A549 (cell line): Measurements from ENCODE around the gene DNAJB14. TPM values are rescaled to one million over a fixed set of nuclear protein-coding genes. Genes with fewer than 3 reads are reported as not detected.

Experiments
- ATAC-seq, 2 experiments: fragments of 200-7000 bp in 1 of 2; fragments of >200 bp in 1 of 2; cut with Nextera tagmentation in 1 of 2; cut with Tn5 transposase in 1 of 2; 3 replicates each; pipeline versions ENCODE4 v1.8.0 to v1.9.1; 2018 to 2020; ENCODE audit warnings: mild to moderate bottlenecking in 1 of 2, moderate library complexity in 1 of 2
- CTCF ChIA-PET: fragments of 300-600 bp; sonication (Branson Sonifier 250); formaldehyde crosslinking; extraction: SDS; loops from one replicate; lab custom pipeline; 2021; ENCODE audit warnings: antibody characterized with exemption, inconsistent platforms; lab: Yijun Ruan, JAX
- POLR2A ChIA-PET: fragments of 350-600 bp; formaldehyde crosslinking; extraction: SDS; loops from one replicate; lab custom pipeline; 2021; ENCODE audit warnings: antibody characterized with exemption, inconsistent platforms; lab: Yijun Ruan, JAX
- DNase-seq, 2 experiments: peaks; one replicate each; pipeline versions ENCODE4 v3.0.0 to v3.0.0-alpha.2; 2011 to 2016; ENCODE audit warnings: low read depth in 1 of 2, low spot score in 1 of 2
- FAIRE-seq: peaks from 2 replicates; lab custom pipeline; 2011; peaks lifted over from hg19 to GRCh38; lab: Jason Lieb, UNC
- H3K27ac ChIP-seq, 2 experiments: fragments of >200 bp; sonication (Bioruptor Twin); formaldehyde crosslinking; 3 replicates each; pipeline ENCODE4 v1.5.1; 2016 to 2017
- H3K4me1 ChIP-seq: fragments of >200 bp; sonication (Bioruptor Twin); formaldehyde crosslinking; 3 replicates; pipeline ENCODE4 v1.6.1; 2016
- H3K4me2 ChIP-seq: fragments of >200 bp; sonication (Bioruptor Twin); formaldehyde crosslinking; 3 replicates; pipeline ENCODE4 v1.6.1; 2016
- H3K4me3 ChIP-seq: fragments of >200 bp; sonication (Bioruptor Twin); formaldehyde crosslinking; 3 replicates; pipeline ENCODE4 v1.5.1; 2016
- H3K9me3 ChIP-seq: fragments of >200 bp; sonication (Bioruptor Twin); formaldehyde crosslinking; 3 replicates; pipeline ENCODE4 v1.6.1; 2016
- CHD4 ChIP-seq: fragments of 200-600 bp; sonication (generic); IDR thresholded peaks from 2 replicates; pipeline ENCODE4 v1.6.1; 2016; ENCODE audit warnings: antibody characterized with exemption, mild to moderate bottlenecking, borderline replicate concordance
- EHMT2 ChIP-seq: fragments of 200-600 bp; sonication (generic); IDR thresholded peaks from 2 replicates; pipeline ENCODE4 v1.6.1; 2016; ENCODE audit warnings: antibody characterized with exemption, low read depth, mild to moderate bottlenecking, moderate library complexity
- EP300 ChIP-seq, 2 experiments: fragments of >200 bp; sonication (Bioruptor Twin); formaldehyde crosslinking; IDR thresholded peaks; 2 replicates in 1 of 2; 3 replicates in 1 of 2; pipeline ENCODE4 v1.6.1; 2016 to 2017
- ESRRA ChIP-seq: fragments of 150-350 bp; IDR thresholded peaks from 2 replicates; pipeline ENCODE4 v1.6.1; 2014; ENCODE audit warnings: mild to moderate bottlenecking, low read length, borderline replicate concordance
- FOSB ChIP-seq: fragments of 250-450 bp; sonication (Bioruptor Pico); IDR thresholded peaks from 2 replicates; pipeline ENCODE4 v1.5.0; 2020; ENCODE audit warnings: mild to moderate bottlenecking, moderate library complexity
- GATA3 ChIP-seq: IDR thresholded peaks from 2 replicates; pipeline ENCODE4 v1.6.1; 2012; ENCODE audit warnings: borderline replicate concordance
- HDAC2 ChIP-seq: fragments of 200-600 bp; sonication (generic); IDR thresholded peaks from 2 replicates; pipeline ENCODE4 v1.6.1; 2016
- HOXA7 ChIP-seq: fragments of 250-450 bp; sonication (Bioruptor Pico); IDR thresholded peaks from 2 replicates; pipeline ENCODE4 v1.5.0; 2020; ENCODE audit warnings: mild to moderate bottlenecking, moderate library complexity
- JUNB ChIP-seq: fragments of >200 bp; sonication (Bioruptor Twin); formaldehyde crosslinking; IDR thresholded peaks from 2 replicates; pipeline ENCODE4 v1.6.1; 2016
- KDM5A ChIP-seq: fragments of 200-600 bp; sonication (generic); IDR thresholded peaks from 2 replicates; pipeline ENCODE4 v1.6.1; 2016; ENCODE audit warnings: antibody characterized with exemption, mild to moderate bottlenecking
- NFE2L2 ChIP-seq: fragments of 150-350 bp; conservative IDR thresholded peaks from 2 replicates; pipeline ENCODE4 v1.6.1; 2014; ENCODE audit warnings: low read length
- NR3C1 ChIP-seq: fragments of >200 bp; sonication (Bioruptor Twin); formaldehyde crosslinking; IDR thresholded peaks from 3 replicates; pipeline ENCODE4 v1.6.1; 2017
- PBX3 ChIP-seq: IDR thresholded peaks from 2 replicates; pipeline ENCODE4 v1.6.1; 2012
- PHF8 ChIP-seq: fragments of 200-600 bp; sonication (generic); IDR thresholded peaks from 2 replicates; pipeline ENCODE4 v1.6.1; 2016; ENCODE audit warnings: low read depth, mild to moderate bottlenecking, antibody characterized with exemption, moderate library complexity, borderline replicate concordance
- RAD21 ChIP-seq, 2 experiments: fragments of >200 bp in 1 of 2; sonication (Bioruptor Twin) in 1 of 2; formaldehyde crosslinking in 1 of 2; IDR thresholded peaks in 1 of 2; conservative IDR thresholded peaks in 1 of 2; 2 replicates in 1 of 2; 3 replicates in 1 of 2; pipeline ENCODE4 v1.6.1; 2012 to 2018; ENCODE audit warnings: inconsistent platforms in 1 of 2
- RARB ChIP-seq: fragments of 250-450 bp; sonication (Bioruptor Pico); IDR thresholded peaks from 2 replicates; pipeline ENCODE4 v1.8.0; 2021; ENCODE audit warnings: mild to moderate bottlenecking, moderate library complexity
- REST ChIP-seq: fragments of 200-600 bp; sonication (generic); IDR thresholded peaks from 2 replicates; pipeline ENCODE4 v1.6.1; 2016; ENCODE audit warnings: antibody characterized with exemption, mild to moderate bottlenecking, moderate library complexity
- TP53 ChIP-seq: fragments of 250-450 bp; sonication (Bioruptor Pico); IDR thresholded peaks from 2 replicates; pipeline ENCODE4 v1.5.0; 2021; ENCODE audit warnings: mild to moderate bottlenecking, moderate library complexity
- ZSCAN20 ChIP-seq: fragments of 250-450 bp; sonication (Bioruptor Pico); IDR thresholded peaks from 2 replicates; pipeline ENCODE4 v1.8.0; 2022; ENCODE audit warnings: mild to moderate bottlenecking, moderate library complexity
- whole genome bisulfite sequencing: methylation state at CpG from one replicate; pipeline ENCODE4 v1.1.6; 2017; ENCODE audit errors: missing lambda C conversion rate; 5-methylcytosine and 5-hydroxymethylcytosine counted together
- polyA plus RNA-seq, 4 experiments: library from polyadenylated mRNA; depleted of rRNA in 3 of 4; stranded (reverse); fragments of >200 nt; fragmentation: RNase III in 1 of 4; extraction: RNeasy Plus Mini Kit Qiagen cat#74134 plus additional on column Dnase treatment in 1 of 4; gene quantifications; 2 replicates in 3 of 4; 3 replicates in 1 of 4; pipeline ENCODE4 v1.2.3, GENCODE V29; 2011 to 2017
- TF ChIP-seq, protein P1 (sequence below): fragments of 250-450 bp; sonication (Bioruptor Pico); IDR thresholded peaks from 2 replicates; pipeline ENCODE4 v1.5.0; 2021; ENCODE audit warnings: mild to moderate bottlenecking, moderate library complexity, borderline replicate concordance
- TF ChIP-seq, protein P2 (sequence below): IDR thresholded peaks from 2 replicates; pipeline ENCODE4 v1.6.1; 2012
- TF ChIP-seq, protein P3 (sequence below): fragments of 250-450 bp; sonication (Bioruptor Pico); IDR thresholded peaks from 2 replicates; pipeline ENCODE4 v1.5.0; 2020; ENCODE audit warnings: low read depth, mild to moderate bottlenecking, moderate library complexity
- TF ChIP-seq, protein P4 (sequence below): fragments of >200 bp; sonication (Bioruptor Twin); formaldehyde crosslinking; IDR thresholded peaks from 2 replicates; pipeline ENCODE4 v1.6.1; 2016

Gene DNAJB14
- polyA plus RNA-seq, 2 of the 4 experiments (the other 2 are of a cell fraction) = 22.8 to 34.0 TPM

DNA sequence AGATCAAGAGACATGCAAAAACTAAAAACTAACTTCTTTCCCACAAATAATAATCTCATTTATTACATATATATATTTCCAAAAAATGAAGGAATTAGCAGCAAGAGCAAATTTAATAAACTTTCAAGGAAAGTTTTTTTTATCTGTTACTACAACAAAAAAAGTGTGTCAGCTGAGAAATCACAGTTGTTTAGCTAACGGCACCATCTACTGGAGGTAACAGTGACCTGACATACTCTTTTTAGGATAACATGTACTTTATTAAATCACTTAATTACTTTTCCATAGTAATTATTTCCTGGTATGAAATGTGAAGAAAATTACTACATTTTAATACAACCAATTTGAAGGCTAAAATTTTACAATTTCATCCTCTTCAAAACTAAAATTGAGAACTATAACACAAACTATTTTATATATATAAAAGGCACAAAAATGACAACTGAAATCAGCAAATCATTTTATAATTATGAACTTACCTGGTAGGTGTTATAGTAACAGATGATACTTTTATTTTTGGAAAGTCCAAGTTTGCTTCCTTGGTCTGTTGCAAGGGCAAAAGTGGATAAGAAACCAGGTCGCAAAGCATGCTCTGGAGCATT is 61.3 kb downstream of the DNAJB14 start (continued):
- TF ChIP-seq PBX3 (no peak), RAD21 (conservative IDR thresholded peaks at IDR 0.05 in 1 of 2, IDR thresholded peaks at IDR 0.05 in 1 of 2) (peak; percentile 59 to 71), KDM5A (no peak), EP300 (IDR thresholded peaks at IDR 0.05) (no peak), JUNB (no peak), GATA3 (no peak), EHMT2 (no peak), NFE2L2 (no peak)
- TF ChIP-seq, all 56 proteins: peak for 3

DNA sequence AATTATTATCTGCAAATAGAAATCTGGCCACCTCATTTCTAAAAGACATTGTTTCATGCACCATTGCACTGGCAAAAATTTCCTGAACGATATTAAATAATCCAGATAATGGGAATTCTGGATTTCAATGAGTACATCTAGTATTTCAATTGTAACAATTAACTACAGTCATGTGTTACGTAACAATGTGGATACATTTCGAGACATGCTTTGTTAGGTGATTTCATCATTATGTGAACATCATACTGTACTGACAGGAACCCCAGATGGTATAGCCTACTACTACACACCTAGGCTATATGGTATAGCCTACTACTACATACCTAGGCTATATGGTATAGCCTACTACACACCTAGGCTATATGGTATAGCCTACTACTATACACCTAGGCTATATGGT is 67.0 kb downstream of the DNAJB14 start:
- TF ChIP-seq HOXA7 (CRISPR knock-in tag) = no peak
- TF ChIP-seq, protein P1, sequence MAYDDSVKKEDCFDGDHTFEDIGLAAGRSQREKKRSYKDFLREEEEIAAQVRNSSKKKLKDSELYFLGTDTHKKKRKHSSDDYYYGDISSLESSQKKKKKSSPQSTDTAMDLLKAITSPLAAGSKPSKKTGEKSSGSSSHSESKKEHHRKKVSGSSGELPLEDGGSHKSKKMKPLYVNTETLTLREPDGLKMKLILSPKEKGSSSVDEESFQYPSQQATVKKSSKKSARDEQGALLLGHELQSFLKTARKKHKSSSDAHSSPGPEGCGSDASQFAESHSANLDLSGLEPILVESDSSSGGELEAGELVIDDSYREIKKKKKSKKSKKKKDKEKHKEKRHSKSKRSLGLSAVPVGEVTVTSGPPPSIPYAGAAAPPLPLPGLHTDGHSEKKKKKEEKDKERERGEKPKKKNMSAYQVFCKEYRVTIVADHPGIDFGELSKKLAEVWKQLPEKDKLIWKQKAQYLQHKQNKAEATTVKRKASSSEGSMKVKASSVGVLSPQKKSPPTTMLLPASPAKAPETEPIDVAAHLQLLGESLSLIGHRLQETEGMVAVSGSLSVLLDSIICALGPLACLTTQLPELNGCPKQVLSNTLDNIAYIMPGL = no peak
- DNase-seq (no peak), ATAC-seq (no peak), FAIRE-seq (no peak)
- Histone ChIP-seq H3K9me3 (no peaks in the 10 kb centered on the region), H3K4me3 (no peak overlapping the region), H3K27ac (no peak overlapping the region), H3K4me2 (no peak overlapping the region), H3K4me1 (no peaks in the 10 kb centered on the region)
- WGBS = 95% methylated on average over 3 of the region's 3 CpGs
- ChIA-PET CTCF (no interaction called here), POLR2A (no interaction called here)

GRCh38 chr4:99878604-99879003 is 67.8 kb downstream of the DNAJB14 start:
- POLR2A ChIA-PET = no interaction called here
- Histone ChIP-seq H3K4me1 (no peaks in the 10 kb centered on the region), H3K27ac (no peak overlapping the region), H3K4me3 (no peak overlapping the region), H3K9me3 (no peaks in the 10 kb centered on the region), H3K4me2 (no peak overlapping the region)
- CTCF ChIA-PET = no interaction called here
- TF ChIP-seq CHD4 = no peak
- no peak for TF ChIP-seq RARB (CRISPR knock-in tag)
- no peak for TF ChIP-seq EHMT2
- TF ChIP-seq PBX3 = no peak
- TF ChIP-seq TP53 (CRISPR knock-in tag) = no peak
- TF ChIP-seq REST = no peak
- TF ChIP-seq ZSCAN20 (CRISPR knock-in tag) = no peak
- no peak for TF ChIP-seq HOXA7 (CRISPR knock-in tag)
- no peak for TF ChIP-seq NFE2L2
- no peak for TF ChIP-seq RAD21 (conservative IDR thresholded peaks at IDR 0.05 in 1 of 2, IDR thresholded peaks at IDR 0.05 in 1 of 2)
- no peak for TF ChIP-seq HDAC2
- TF ChIP-seq PHF8 = no peak
- TF ChIP-seq, protein P2, sequence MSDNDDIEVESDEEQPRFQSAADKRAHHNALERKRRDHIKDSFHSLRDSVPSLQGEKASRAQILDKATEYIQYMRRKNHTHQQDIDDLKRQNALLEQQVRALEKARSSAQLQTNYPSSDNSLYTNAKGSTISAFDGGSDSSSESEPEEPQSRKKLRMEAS = no peak
- TF ChIP-seq GATA3 = no peak
- TF ChIP-seq NR3C1 = no peak
- TF ChIP-seq, protein P3, sequence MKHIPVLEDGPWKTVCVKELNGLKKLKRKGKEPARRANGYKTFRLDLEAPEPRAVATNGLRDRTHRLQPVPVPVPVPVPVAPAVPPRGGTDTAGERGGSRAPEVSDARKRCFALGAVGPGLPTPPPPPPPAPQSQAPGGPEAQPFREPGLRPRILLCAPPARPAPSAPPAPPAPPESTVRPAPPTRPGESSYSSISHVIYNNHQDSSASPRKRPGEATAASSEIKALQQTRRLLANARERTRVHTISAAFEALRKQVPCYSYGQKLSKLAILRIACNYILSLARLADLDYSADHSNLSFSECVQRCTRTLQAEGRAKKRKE (CRISPR knock-in tag) = no peak
- TF ChIP-seq ESRRA = no peak
- TF ChIP-seq, protein P4, sequence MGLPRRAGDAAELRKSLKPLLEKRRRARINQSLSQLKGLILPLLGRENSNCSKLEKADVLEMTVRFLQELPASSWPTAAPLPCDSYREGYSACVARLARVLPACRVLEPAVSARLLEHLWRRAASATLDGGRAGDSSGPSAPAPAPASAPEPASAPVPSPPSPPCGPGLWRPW = no peak
- no peak for TF ChIP-seq KDM5A
- TF ChIP-seq FOSB = no peak
- FAIRE-seq (no peak), DNase-seq (no peak), ATAC-seq (no peak)
